ENCODE results near the gene TANK.
"Not testable (repeated sequence)": the region's sequence is repeated elsewhere in the genome, so short reads cannot be mapped to it uniquely, and the experiment has no call there.

TANK gene

GRCh38 chr2:161278564-161279229 is 118.5 kb downstream of the TANK start:
- DNase-seq (ENCODE audit: low read depth): not testable (repeated sequence)

- not testable (repeated sequence) for DNase-seq (ENCODE audit: low read depth)
Measured at GRCh38 chr2:161279230-161279815, 119.1 kb downstream of the TANK start.

GRCh38 chr2:161280906-161281323 is 120.7 kb downstream of the TANK start:
- DNase-seq (ENCODE audit: low read depth): peak; percentile 17

GRCh38 chr2:161281615-161282310 is 121.5 kb downstream of the TANK start:
- DNase-seq (ENCODE audit: low read depth): not testable (repeated sequence)

GRCh38 chr2:161282311-161282644 is 122.0 kb downstream of the TANK start:
- DNase-seq (ENCODE audit: low read depth): not testable (repeated sequence)

GRCh38 chr2:161283926-161284325 is 123.7 kb downstream of the TANK start:
- no peak for DNase-seq (ENCODE audit: low read depth)
